ENCODE measurements around the gene ACER2. TPM values are rescaled to one million over a fixed set of nuclear protein-coding genes. Genes with fewer than 3 reads are reported as not detected.

Gene ACER2
- total RNA-seq, 4 donors from 2014 or later, result 3.5 to 4.2 (median 4.0) TPM

DNA sequence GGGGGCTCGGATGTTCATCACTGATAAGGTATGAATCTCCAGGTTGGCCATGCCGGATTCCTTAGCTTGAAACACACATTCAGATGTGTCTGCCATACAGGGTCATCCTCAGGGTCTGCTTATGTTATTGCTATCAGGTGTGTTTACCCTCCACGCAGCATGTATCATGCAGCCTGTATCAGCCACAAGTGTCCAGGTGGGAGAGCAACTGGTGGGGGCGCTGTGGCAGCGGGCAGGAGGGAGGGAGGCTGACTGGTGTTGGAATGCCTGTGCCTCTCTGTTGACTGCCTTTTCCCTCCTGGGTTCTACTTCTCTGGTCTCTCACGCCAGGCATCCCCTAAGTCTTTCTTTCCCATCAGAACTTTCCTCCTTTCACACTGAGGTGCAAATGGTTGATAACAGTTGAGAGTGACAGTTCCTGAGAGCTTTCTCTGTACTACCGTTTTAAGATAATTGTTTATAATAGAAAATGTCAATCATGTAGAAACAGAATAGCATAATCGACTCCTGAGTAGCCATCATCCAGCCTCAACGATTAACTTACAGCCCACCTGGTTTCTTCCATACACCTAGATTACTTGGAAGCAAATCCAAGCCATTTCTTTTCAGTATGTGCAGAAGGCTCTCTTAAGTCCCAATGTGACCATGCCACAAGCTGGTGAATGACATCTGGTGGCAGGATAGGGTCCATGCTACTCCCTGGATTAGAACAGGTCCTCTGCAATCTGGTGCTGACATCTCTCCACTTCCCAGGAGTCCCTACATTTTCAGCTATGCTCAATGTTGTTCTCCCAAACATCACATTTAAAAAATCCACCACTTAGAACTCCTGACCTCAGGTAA is 86.6 kb downstream of the ACER2 start:
- H3K4me1 ChIP-seq, result no peaks in the 10 kb centered on the region
- no peak overlapping the region for H3K4me3 ChIP-seq
- H3K27ac ChIP-seq, result no peak overlapping the region
- DNase-seq, result no peak
- no peaks in the 10 kb centered on the region for H3K9me3 ChIP-seq
- H3K36me3 ChIP-seq, result no peaks in the 10 kb centered on the region
- TF ChIP-seq, protein P1, sequence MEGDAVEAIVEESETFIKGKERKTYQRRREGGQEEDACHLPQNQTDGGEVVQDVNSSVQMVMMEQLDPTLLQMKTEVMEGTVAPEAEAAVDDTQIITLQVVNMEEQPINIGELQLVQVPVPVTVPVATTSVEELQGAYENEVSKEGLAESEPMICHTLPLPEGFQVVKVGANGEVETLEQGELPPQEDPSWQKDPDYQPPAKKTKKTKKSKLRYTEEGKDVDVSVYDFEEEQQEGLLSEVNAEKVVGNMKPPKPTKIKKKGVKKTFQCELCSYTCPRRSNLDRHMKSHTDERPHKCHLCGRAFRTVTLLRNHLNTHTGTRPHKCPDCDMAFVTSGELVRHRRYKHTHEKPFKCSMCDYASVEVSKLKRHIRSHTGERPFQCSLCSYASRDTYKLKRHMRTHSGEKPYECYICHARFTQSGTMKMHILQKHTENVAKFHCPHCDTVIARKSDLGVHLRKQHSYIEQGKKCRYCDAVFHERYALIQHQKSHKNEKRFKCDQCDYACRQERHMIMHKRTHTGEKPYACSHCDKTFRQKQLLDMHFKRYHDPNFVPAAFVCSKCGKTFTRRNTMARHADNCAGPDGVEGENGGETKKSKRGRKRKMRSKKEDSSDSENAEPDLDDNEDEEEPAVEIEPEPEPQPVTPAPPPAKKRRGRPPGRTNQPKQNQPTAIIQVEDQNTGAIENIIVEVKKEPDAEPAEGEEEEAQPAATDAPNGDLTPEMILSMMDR (IDR thresholded peaks at IDR 0.05), result no peak
- TF ChIP-seq POLR2A (IDR thresholded peaks at IDR 0.05), result no peak
- H3K27me3 ChIP-seq, result no peaks in the 10 kb centered on the region

DNA sequence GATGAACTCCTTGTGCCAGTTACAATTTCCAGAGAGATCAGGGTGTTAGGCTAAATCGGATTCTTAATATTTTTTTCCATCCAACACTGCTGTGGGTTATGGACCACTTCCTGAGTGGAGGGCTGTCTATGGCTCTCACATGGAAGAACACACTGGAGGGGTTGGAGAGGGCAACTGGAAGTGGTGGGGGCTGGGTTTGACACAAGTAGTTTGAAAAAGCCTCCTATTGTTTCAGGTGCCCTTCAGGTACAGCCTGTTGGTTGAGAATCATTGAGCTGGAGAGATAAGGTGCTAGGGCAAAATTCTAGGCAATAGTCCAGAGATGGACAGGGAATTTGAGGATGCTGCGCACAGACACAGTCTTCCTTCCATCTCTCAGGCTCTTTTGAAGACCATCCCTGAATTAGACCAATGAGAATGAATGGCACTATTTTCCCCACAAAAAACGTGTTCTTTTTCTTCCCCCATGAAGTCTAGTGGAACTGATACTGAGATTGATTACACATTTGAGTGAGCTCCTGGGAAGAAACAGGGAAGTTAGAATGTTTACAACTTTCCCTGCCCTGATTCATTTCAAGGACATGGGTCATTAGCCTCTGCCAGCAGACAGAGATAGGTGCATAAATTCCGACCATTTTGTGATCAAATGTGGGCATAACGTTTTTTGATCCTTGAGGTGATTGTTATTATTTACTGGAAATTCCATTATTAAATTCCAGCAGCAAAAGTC is 87.7 kb downstream of the ACER2 start:
- H3K36me3 ChIP-seq, result no peaks in the 10 kb centered on the region
- H3K4me1 ChIP-seq, result no peaks in the 10 kb centered on the region
- H3K4me3 ChIP-seq, result no peak overlapping the region
- DNase-seq, result no peak
- no peaks in the 10 kb centered on the region for H3K27me3 ChIP-seq
- no peaks in the 10 kb centered on the region for H3K9me3 ChIP-seq
- TF ChIP-seq, protein P1 (IDR thresholded peaks at IDR 0.05), result no peak
- TF ChIP-seq POLR2A (IDR thresholded peaks at IDR 0.05), result no peak
- H3K27ac ChIP-seq, result no peak overlapping the region

DNA sequence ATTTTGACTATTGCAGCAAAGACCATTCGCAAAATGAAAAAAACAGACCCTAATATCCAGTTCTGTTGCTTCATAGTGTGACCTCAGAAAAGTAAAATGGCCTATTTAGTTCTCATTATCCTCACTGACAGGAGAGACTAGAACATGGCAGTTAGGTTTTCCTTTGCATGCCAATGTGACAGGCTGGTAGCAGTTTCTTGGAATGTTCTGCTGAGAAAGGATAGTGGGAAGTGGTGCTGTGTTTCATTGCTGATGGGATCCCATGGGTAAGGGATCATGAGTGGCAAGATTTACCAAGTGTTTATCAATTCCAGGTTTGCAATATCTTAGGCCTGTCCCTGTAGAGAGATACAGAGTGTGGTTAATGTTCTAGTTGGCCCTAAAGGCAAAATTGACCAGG is 88.5 kb downstream of the ACER2 start:
- H3K27ac ChIP-seq, result no peak overlapping the region
- no peaks in the 10 kb centered on the region for H3K4me1 ChIP-seq
- H3K36me3 ChIP-seq, result no peaks in the 10 kb centered on the region
- TF ChIP-seq, protein P1 (IDR thresholded peaks at IDR 0.05), result no peak
- TF ChIP-seq POLR2A (IDR thresholded peaks at IDR 0.05), result no peak
- H3K4me3 ChIP-seq, result no peak overlapping the region
- no peaks in the 10 kb centered on the region for H3K27me3 ChIP-seq
- no peak for DNase-seq
- no peaks in the 10 kb centered on the region for H3K9me3 ChIP-seq

DNA sequence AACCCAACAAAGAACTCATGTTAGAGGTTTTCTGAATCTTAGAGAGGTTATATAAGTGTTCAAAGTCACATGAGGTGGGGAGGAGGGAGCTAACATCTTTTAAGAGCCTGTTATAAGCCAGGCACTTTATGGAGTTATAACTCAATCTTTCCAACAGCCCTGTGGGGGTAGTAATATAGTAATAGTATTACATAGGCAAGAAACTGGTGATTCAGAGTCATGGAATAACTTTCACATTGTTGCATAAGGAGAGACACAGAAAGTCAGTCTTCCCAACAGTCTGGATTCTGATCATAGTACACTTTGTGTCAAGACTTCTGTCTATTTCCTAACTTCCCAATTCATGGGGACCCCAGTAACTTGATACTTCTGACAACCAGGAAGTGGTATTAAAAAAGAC is 89.2 kb downstream of the ACER2 start:
- Histone ChIP-seq H3K9me3 (no peaks in the 10 kb centered on the region), H3K36me3 (no peaks in the 10 kb centered on the region), H3K4me3 (no peak overlapping the region), H3K27ac (no peak overlapping the region), H3K4me1 (no peaks in the 10 kb centered on the region), H3K27me3 (no peaks in the 10 kb centered on the region)
- TF ChIP-seq, protein P1 (IDR thresholded peaks at IDR 0.05), result no peak
- TF ChIP-seq POLR2A (IDR thresholded peaks at IDR 0.05), result no peak
- DNase-seq, result no peak

Other genes starting within 250 kb of the ACER2 start
- gene DENND4C, start 178.3 kb upstream of the ACER2 start, total RNA-seq, result 100 to 1,000 TPM in 3 of 4 donors, 10 to 100 TPM in 1; 89.1 to 188 (median 154) TPM
- gene RPS6, start 28.8 kb upstream of the ACER2 start, total RNA-seq, result 1,000 to 10,000 TPM in 1 of 4 donors, 100 to 1,000 TPM in 3; 547 to 1,432 (median 812) TPM

Data from Peyer's patch (tissue), 4 donors.